ENCODE measurements around the gene MCHR1.

DNA sequence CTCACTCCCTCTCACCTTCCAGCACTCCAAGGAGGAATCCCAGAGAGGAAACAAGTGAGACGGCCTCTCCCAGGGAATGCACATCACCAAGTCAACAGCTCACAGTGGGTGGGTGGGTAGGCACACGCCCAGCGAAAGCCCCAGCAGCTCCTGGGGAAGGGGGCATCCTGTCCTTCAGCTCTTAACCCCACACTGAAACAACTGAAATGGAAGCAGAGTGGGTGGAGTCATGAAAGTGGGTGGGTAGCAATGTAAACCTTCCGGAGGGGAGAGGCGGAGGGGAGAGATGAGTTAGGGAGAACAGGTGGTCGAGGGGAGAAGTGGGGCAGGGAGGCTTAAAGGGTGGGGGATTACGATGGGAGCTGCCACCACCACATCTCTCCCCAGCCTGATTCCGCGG is 5.4 kb downstream of the MCHR1 start:
- TF ChIP-seq HDAC2 (IDR thresholded peaks at IDR 0.05) (no peak), POLR2A (IDR thresholded peaks at IDR 0.05; ENCODE audit: low read length) (no peak), MYC (IDR thresholded peaks at IDR 0.05; ENCODE audit: borderline replicate concordance, low read length) (no peak), CHD4 (IDR thresholded peaks at IDR 0.05; ENCODE audit: borderline replicate concordance) (no peak), RNF2 (IDR thresholded peaks at IDR 0.05; ENCODE audit: borderline replicate concordance, low read depth) (no peak), EP300 (IDR thresholded peaks at IDR 0.05) (no peak), RCOR1 (IDR thresholded peaks at IDR 0.05; ENCODE audit: low read depth, low read length) (no peak), HOXA7 (CRISPR knock-in tag; IDR thresholded peaks at IDR 0.05) (no peak), NFE2L2 (conservative IDR thresholded peaks at IDR 0.05; ENCODE audit: low read length) (no peak), NR3C1 (IDR thresholded peaks at IDR 0.05) (no peak)
- TF ChIP-seq, protein P1, sequence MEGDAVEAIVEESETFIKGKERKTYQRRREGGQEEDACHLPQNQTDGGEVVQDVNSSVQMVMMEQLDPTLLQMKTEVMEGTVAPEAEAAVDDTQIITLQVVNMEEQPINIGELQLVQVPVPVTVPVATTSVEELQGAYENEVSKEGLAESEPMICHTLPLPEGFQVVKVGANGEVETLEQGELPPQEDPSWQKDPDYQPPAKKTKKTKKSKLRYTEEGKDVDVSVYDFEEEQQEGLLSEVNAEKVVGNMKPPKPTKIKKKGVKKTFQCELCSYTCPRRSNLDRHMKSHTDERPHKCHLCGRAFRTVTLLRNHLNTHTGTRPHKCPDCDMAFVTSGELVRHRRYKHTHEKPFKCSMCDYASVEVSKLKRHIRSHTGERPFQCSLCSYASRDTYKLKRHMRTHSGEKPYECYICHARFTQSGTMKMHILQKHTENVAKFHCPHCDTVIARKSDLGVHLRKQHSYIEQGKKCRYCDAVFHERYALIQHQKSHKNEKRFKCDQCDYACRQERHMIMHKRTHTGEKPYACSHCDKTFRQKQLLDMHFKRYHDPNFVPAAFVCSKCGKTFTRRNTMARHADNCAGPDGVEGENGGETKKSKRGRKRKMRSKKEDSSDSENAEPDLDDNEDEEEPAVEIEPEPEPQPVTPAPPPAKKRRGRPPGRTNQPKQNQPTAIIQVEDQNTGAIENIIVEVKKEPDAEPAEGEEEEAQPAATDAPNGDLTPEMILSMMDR (IDR thresholded peaks at IDR 0.05) = no peak
- TF ChIP-seq, protein P2, sequence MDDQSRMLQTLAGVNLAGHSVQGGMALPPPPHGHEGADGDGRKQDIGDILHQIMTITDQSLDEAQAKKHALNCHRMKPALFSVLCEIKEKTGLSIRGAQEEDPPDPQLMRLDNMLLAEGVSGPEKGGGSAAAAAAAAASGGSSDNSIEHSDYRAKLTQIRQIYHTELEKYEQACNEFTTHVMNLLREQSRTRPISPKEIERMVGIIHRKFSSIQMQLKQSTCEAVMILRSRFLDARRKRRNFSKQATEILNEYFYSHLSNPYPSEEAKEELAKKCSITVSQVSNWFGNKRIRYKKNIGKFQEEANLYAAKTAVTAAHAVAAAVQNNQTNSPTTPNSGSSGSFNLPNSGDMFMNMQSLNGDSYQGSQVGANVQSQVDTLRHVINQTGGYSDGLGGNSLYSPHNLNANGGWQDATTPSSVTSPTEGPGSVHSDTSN (IDR thresholded peaks at IDR 0.05) = no peak
- TF ChIP-seq, protein P3, sequence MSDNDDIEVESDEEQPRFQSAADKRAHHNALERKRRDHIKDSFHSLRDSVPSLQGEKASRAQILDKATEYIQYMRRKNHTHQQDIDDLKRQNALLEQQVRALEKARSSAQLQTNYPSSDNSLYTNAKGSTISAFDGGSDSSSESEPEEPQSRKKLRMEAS (IDR thresholded peaks at IDR 0.05) = no peak
- TF ChIP-seq, protein P4, sequence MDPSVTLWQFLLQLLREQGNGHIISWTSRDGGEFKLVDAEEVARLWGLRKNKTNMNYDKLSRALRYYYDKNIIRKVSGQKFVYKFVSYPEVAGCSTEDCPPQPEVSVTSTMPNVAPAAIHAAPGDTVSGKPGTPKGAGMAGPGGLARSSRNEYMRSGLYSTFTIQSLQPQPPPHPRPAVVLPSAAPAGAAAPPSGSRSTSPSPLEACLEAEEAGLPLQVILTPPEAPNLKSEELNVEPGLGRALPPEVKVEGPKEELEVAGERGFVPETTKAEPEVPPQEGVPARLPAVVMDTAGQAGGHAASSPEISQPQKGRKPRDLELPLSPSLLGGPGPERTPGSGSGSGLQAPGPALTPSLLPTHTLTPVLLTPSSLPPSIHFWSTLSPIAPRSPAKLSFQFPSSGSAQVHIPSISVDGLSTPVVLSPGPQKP (IDR thresholded peaks at IDR 0.05; ENCODE audit: low read depth, low read length) = no peak

Data from A549 (cell line).